CD4-positive, alpha-beta memory T cell (primary cell): ENCODE results near the gene TAPBPL. TPM values are rescaled to one million over a fixed set of nuclear protein-coding genes. Genes with fewer than 3 reads are reported as not detected.
A peak's percentile ranks its signal among the peaks of the same experiment; 100 is the strongest.

Source experiments
- CTCF ChIA-PET: fragments of 350-600 bp; sonication (Branson Sonifier 250); formaldehyde crosslinking; loops from one replicate; lab custom pipeline; 2021; ENCODE audit warnings: inconsistent platforms; ENCODE audit not compliant: partially characterized antibody; lab: Charles Lee
- POLR2A ChIA-PET: fragments of 350-600 bp; sonication (Branson Sonifier 250); formaldehyde crosslinking; loops from one replicate; lab custom pipeline; 2021; ENCODE audit not compliant: partially characterized antibody; lab: Charles Lee
- DNase-seq, 5 donors: peaks; one replicate each; pipeline versions ENCODE4 v3.0.0 to v3.0.0-alpha.2; 2020 to 2022; ENCODE audit warnings: mixed read lengths in 1 of 5
- H3K27ac ChIP-seq: one replicate; pipeline ENCODE4 v1.7.0; 2013; ENCODE audit warnings: low read depth, low read length
- H3K27me3 ChIP-seq: 2 replicates; pipeline ENCODE4 v1.7.0; 2013; ENCODE audit warnings: mild to moderate bottlenecking, low read length, moderate library complexity; ENCODE audit not compliant: insufficient read depth
- H3K36me3 ChIP-seq: 2 replicates; pipeline ENCODE4 v1.7.0; 2013; ENCODE audit warnings: mild to moderate bottlenecking, low read length, moderate library complexity; ENCODE audit not compliant: insufficient read depth
- H3K4me1 ChIP-seq: 2 replicates; pipeline ENCODE4 v1.7.0; 2013; ENCODE audit warnings: mild to moderate bottlenecking, low read length, moderate library complexity; ENCODE audit not compliant: insufficient read depth
- H3K4me3 ChIP-seq, 2 donors: one replicate each; pipeline ENCODE4 v1.7.0; 2013; ENCODE audit warnings: low read length in 2 of 2, mild to moderate bottlenecking in 1 of 2
- H3K9me3 ChIP-seq, 2 donors: one replicate each; pipeline ENCODE4 v1.7.0; 2013; ENCODE audit warnings: low read length in 2 of 2, control low read depth in 1 of 2; ENCODE audit not compliant: control insufficient read depth in 1 of 2
- H3K27ac Mint-ChIP-seq, 7 donors: one replicate each; pipeline ENCODE4 v1.8.0; 2020 to 2021; ENCODE audit warnings: mixed read lengths in 7 of 7, mild to moderate bottlenecking in 6 of 7, inconsistent platforms in 3 of 7, moderate library complexity in 3 of 7
- H3K27me3 Mint-ChIP-seq, 2 donors: one replicate each; pipeline ENCODE4 v1.8.0; 2020 to 2021; ENCODE audit warnings: mixed read lengths in 2 of 2
- H3K36me3 Mint-ChIP-seq, 2 donors: one replicate each; pipeline ENCODE4 v1.8.0; 2020 to 2021; ENCODE audit warnings: mixed read lengths in 2 of 2, inconsistent platforms in 1 of 2, mild to moderate bottlenecking in 1 of 2
- H3K4me1 Mint-ChIP-seq, 4 donors: one replicate each; pipeline ENCODE4 v1.8.0; 2020 to 2021; ENCODE audit warnings: mixed read lengths in 4 of 4, mild to moderate bottlenecking in 1 of 4
- H3K4me3 Mint-ChIP-seq, 8 donors: one replicate each; pipeline ENCODE4 v1.8.0; 2020 to 2021; ENCODE audit warnings: mixed read lengths in 8 of 8, mild to moderate bottlenecking in 7 of 8, moderate library complexity in 6 of 8, inconsistent platforms in 3 of 8
- H3K9me3 Mint-ChIP-seq, 8 donors: one replicate each; pipeline ENCODE4 v1.8.0; 2020 to 2021; ENCODE audit warnings: mixed read lengths in 8 of 8, mild to moderate bottlenecking in 5 of 8, inconsistent platforms in 3 of 8, moderate library complexity in 1 of 8
- intact Hi-C: fragments of 100-400 bp; cut with micrococcal nuclease; formaldehyde crosslinking; loops from one replicate; pipeline ENCODE4 v1.15.1; 2023
- polyA plus RNA-seq, 2 donors: library from polyadenylated mRNA; unstranded; fragments of 300-500 nt; fragmentation: Illumina TruSeq; gene quantifications; one replicate each; pipeline ENCODE4 v1.2.3, GENCODE V29; 2021
- total RNA-seq, 2 experiments: library from RNA; stranded (reverse); gene quantifications; one replicate each; pipeline ENCODE4 v1.2.3, GENCODE V29; 2021

TAPBPL gene
- total and polyA plus RNA-seq, 4 experiments from 2014 or later: 66.4 to 116 (median 84.6) TPM

GRCh38 chr12:6507102-6507998 is 55.5 kb downstream of the TAPBPL start:
- Histone ChIP-seq H3K27ac (no peak overlapping the region), H3K9me3 (no peaks in the 10 kb centered on the region), H3K36me3 (peaks cover 14% of the 10 kb centered on the region), H3K4me3 (no peak overlapping the region), H3K27me3 (no peaks in the 10 kb centered on the region), H3K4me1 (no peaks in the 10 kb centered on the region)
- intact Hi-C loops: no loop called here
- H3K4me3 Mint-ChIP-seq: no peak overlapping the region
- ChIA-PET CTCF (interaction anchor here (1.7 kb wide), 1 partner anchor 172 kb away, joined by 4 read pairs; no protein-coding TSS in a partner anchor), POLR2A (interaction anchor here (0.9 kb wide), 1 partner anchor 27 kb away, joined by 5 read pairs; the partner anchor contains the start of gene GAPDH)
- no peaks in the 10 kb centered on the region for H3K9me3 Mint-ChIP-seq
- peaks cover 4 to 8% (median 7%) of the 10 kb centered on the region in 4 donors for H3K4me1 Mint-ChIP-seq
- H3K36me3 Mint-ChIP-seq: peaks cover 31 to 34% of the 10 kb centered on the region in 2 donors
- H3K27me3 Mint-ChIP-seq: no peaks in the 10 kb centered on the region
- no peak for DNase-seq
- peak overlapping the region in 1 of 7 donors; percentile 10 for H3K27ac Mint-ChIP-seq

GRCh38 chr12:6508087-6508486 is 56.2 kb downstream of the TAPBPL start:
- Mint-ChIP-seq H3K9me3 (no peaks in the 10 kb centered on the region), H3K36me3 (peaks cover 38 to 41% of the 10 kb centered on the region in 2 donors), H3K4me3 (no peak overlapping the region), H3K27ac (no peak overlapping the region), H3K4me1 (peaks cover 4 to 10% (median 7%) of the 10 kb centered on the region in 4 donors), H3K27me3 (no peaks in the 10 kb centered on the region)
- intact Hi-C loops: no loop called here
- DNase-seq: no peak
- ChIA-PET CTCF (interaction anchor here (1.7 kb wide), 1 partner anchor 173 kb away, joined by 4 read pairs; no protein-coding TSS in a partner anchor), POLR2A (interaction anchor here (0.9 to 1.1 kb wide), 2 partner anchors 15 to 27 kb away, joined by 3 to 5 read pairs; partner anchors contain the start of genes GAPDH and MRPL51)
- Histone ChIP-seq H3K9me3 (no peaks in the 10 kb centered on the region), H3K4me3 (no peak overlapping the region), H3K4me1 (no peaks in the 10 kb centered on the region), H3K36me3 (peaks cover 21% of the 10 kb centered on the region), H3K27me3 (no peaks in the 10 kb centered on the region), H3K27ac (no peak overlapping the region)

Other genes with a start within 250 kb of the TAPBPL start
- gene PLEKHG6, start 141.4 kb upstream of the TAPBPL start, total RNA-seq: not detected
- under 1 TPM in 1 of 2 donors, not detected in 1; 0.22 TPM for gene PLEKHG6, start 141.4 kb upstream of the TAPBPL start, polyA plus RNA-seq
- 10 to 100 TPM; 80.7 to 86.7 TPM for gene TNFRSF1A, start 110.0 kb upstream of the TAPBPL start, total RNA-seq
- gene TNFRSF1A, start 110.0 kb upstream of the TAPBPL start, polyA plus RNA-seq: 10 to 100 TPM; 14.5 to 36.4 TPM
- 1 to 10 TPM in 1 of 2 experiments, under 1 TPM in 1; 0.67 to 1.3 TPM for gene SCNN1A, start 76.5 kb upstream of the TAPBPL start, total RNA-seq
- under 1 TPM; 0.24 to 0.53 TPM for gene SCNN1A, start 76.5 kb upstream of the TAPBPL start, polyA plus RNA-seq
- gene LTBR, start 67.9 kb upstream of the TAPBPL start, total RNA-seq: 1 to 10 TPM; 1.1 to 1.3 TPM
- not detected for gene LTBR, start 67.9 kb upstream of the TAPBPL start, polyA plus RNA-seq
- 100 to 1,000 TPM; 117 to 124 TPM for gene CD27, start 7.1 kb upstream of the TAPBPL start, total RNA-seq
- 100 to 1,000 TPM; 343 to 402 TPM for gene CD27, start 7.1 kb upstream of the TAPBPL start, polyA plus RNA-seq
- gene VAMP1, start 18.6 kb downstream of the TAPBPL start, total RNA-seq: 100 to 1,000 TPM in 1 of 2 experiments, 10 to 100 TPM in 1; 97.7 to 101 TPM
- gene VAMP1, start 18.6 kb downstream of the TAPBPL start, polyA plus RNA-seq: 10 to 100 TPM; 10.3 to 12.1 TPM
- gene MRPL51, start 41.2 kb downstream of the TAPBPL start, total RNA-seq: 10 to 100 TPM; 85.1 to 89.2 TPM
- 100 to 1,000 TPM; 199 to 205 TPM for gene MRPL51, start 41.2 kb downstream of the TAPBPL start, polyA plus RNA-seq
- 10 to 100 TPM; 38.1 to 39.8 TPM for gene NCAPD2, start 42.1 kb downstream of the TAPBPL start, total RNA-seq
- 10 to 100 TPM; 15.7 to 29.0 TPM for gene NCAPD2, start 42.1 kb downstream of the TAPBPL start, polyA plus RNA-seq
- 100 to 1,000 TPM; 474 to 495 TPM for gene GAPDH, start 82.5 kb downstream of the TAPBPL start, total RNA-seq
- 1,000 to 10,000 TPM; 1,831 to 2,185 TPM for gene GAPDH, start 82.5 kb downstream of the TAPBPL start, polyA plus RNA-seq
- gene IFFO1, start 104.0 kb downstream of the TAPBPL start, total RNA-seq: 10 to 100 TPM; 58.7 to 60.4 TPM
- gene IFFO1, start 104.0 kb downstream of the TAPBPL start, polyA plus RNA-seq: 10 to 100 TPM in 1 of 2 donors, 1 to 10 TPM in 1; 3.7 to 12.5 TPM
- gene NOP2, start 116.2 kb downstream of the TAPBPL start, total RNA-seq: 10 to 100 TPM; 87.6 to 87.7 TPM
- gene NOP2, start 116.2 kb downstream of the TAPBPL start, polyA plus RNA-seq: 10 to 100 TPM; 15.5 to 43.2 TPM
- gene CHD4, start 155.3 kb downstream of the TAPBPL start, total RNA-seq: 100 to 1,000 TPM; 246 to 255 TPM
- gene CHD4, start 155.3 kb downstream of the TAPBPL start, polyA plus RNA-seq: 10 to 100 TPM; 13.3 to 64.6 TPM
- 10 to 100 TPM; 10.2 to 11.1 TPM for gene LPAR5, start 183.9 kb downstream of the TAPBPL start, total RNA-seq
- 10 to 100 TPM in 1 of 2 donors, 1 to 10 TPM in 1; 5.4 to 11.9 TPM for gene LPAR5, start 183.9 kb downstream of the TAPBPL start, polyA plus RNA-seq
- 10 to 100 TPM; 13.9 to 16.3 TPM for gene ACRBP, start 195.4 kb downstream of the TAPBPL start, total RNA-seq
- under 1 TPM in 1 of 2 donors, not detected in 1; 0.25 TPM for gene ACRBP, start 195.4 kb downstream of the TAPBPL start, polyA plus RNA-seq
- gene ING4, start 211.1 kb downstream of the TAPBPL start, total RNA-seq: 10 to 100 TPM; 82.3 to 83.5 TPM
- 100 to 1,000 TPM in 1 of 2 donors, 10 to 100 TPM in 1; 73.0 to 122 TPM for gene ING4, start 211.1 kb downstream of the TAPBPL start, polyA plus RNA-seq
- gene ZNF384, start 237.3 kb downstream of the TAPBPL start, total RNA-seq: 10 to 100 TPM; 88.6 to 88.7 TPM
- 10 to 100 TPM; 14.4 to 45.8 TPM for gene ZNF384, start 237.3 kb downstream of the TAPBPL start, polyA plus RNA-seq
- 1 to 10 TPM; 1.3 to 1.5 TPM for gene PIANP, start 248.8 kb downstream of the TAPBPL start, total RNA-seq
- under 1 TPM; 0.61 to 0.69 TPM for gene PIANP, start 248.8 kb downstream of the TAPBPL start, polyA plus RNA-seq